ENCODE measurements around the gene FAR1. TPM values are rescaled to one million over a fixed set of nuclear protein-coding genes. Genes with fewer than 3 reads are reported as not detected.

FAR1 gene
- polyA plus RNA-seq, 1 of the 3 experiments (the other 2 are of a cell fraction), result 29.0 TPM

GRCh38 chr11:13769188-13769587 lies 100.7 kb downstream of the FAR1 start:
- Histone ChIP-seq H3K27me3 (ENCODE audit: insufficient read depth) (no peaks in the 10 kb centered on the region), H3K4me1 (ENCODE audit: control insufficient read depth in 1 of 2, insufficient read depth in 2 of 2, low read depth in 1 of 2, low read length in 1 of 2) (no peaks in the 10 kb centered on the region), H3K9me3 (no peaks in the 10 kb centered on the region), H2AFZ (ENCODE audit: low read depth) (no peak overlapping the region), H3K4me2 (no peak overlapping the region), H3K9me2 (no peaks in the 10 kb centered on the region), H3K36me3 (replicated peaks in 1 of 2; ENCODE audit: control insufficient read depth in 1 of 2, insufficient read depth in 2 of 2, low read length in 1 of 2) (no peaks in the 10 kb centered on the region), H3K27ac (ENCODE audit: low read depth in 2 of 2, low read length in 1 of 2) (no peak overlapping the region), H4K20me1 (ENCODE audit: insufficient read depth) (no peaks in the 10 kb centered on the region), H3F3A (replicated peaks; ENCODE audit: insufficient read depth) (no peaks in the 10 kb centered on the region), H3K79me2 (ENCODE audit: insufficient read depth) (no peaks in the 10 kb centered on the region), H3K9ac (no peak overlapping the region), H3K4me3 (ENCODE audit: low read depth in 2 of 2, low read length in 1 of 2) (no peak overlapping the region)
- CTCF ChIA-PET, result interaction anchor here (1.1 to 1.8 kb wide), 2 partner anchors 187 to 194 kb away, joined by 3 to 4 read pairs; partner anchors contain the start of gene SPON1
- WGBS (ENCODE audit: low lambda C conversion rate), result 12% methylated on average over 2 of the region's 2 CpGs
- TF ChIP-seq MXI1 (IDR thresholded peaks at IDR 0.05; ENCODE audit: low read depth, low read length), result no peak
- no peak for TF ChIP-seq EZH2phosphoT487 (IDR thresholded peaks at IDR 0.05; ENCODE audit: borderline replicate concordance, low read depth)
- TF ChIP-seq ELF1 (IDR thresholded peaks at IDR 0.05), result no peak
- TF ChIP-seq, protein P1, sequence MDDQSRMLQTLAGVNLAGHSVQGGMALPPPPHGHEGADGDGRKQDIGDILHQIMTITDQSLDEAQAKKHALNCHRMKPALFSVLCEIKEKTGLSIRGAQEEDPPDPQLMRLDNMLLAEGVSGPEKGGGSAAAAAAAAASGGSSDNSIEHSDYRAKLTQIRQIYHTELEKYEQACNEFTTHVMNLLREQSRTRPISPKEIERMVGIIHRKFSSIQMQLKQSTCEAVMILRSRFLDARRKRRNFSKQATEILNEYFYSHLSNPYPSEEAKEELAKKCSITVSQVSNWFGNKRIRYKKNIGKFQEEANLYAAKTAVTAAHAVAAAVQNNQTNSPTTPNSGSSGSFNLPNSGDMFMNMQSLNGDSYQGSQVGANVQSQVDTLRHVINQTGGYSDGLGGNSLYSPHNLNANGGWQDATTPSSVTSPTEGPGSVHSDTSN (IDR thresholded peaks at IDR 0.05), result no peak
- TF ChIP-seq, protein P2, sequence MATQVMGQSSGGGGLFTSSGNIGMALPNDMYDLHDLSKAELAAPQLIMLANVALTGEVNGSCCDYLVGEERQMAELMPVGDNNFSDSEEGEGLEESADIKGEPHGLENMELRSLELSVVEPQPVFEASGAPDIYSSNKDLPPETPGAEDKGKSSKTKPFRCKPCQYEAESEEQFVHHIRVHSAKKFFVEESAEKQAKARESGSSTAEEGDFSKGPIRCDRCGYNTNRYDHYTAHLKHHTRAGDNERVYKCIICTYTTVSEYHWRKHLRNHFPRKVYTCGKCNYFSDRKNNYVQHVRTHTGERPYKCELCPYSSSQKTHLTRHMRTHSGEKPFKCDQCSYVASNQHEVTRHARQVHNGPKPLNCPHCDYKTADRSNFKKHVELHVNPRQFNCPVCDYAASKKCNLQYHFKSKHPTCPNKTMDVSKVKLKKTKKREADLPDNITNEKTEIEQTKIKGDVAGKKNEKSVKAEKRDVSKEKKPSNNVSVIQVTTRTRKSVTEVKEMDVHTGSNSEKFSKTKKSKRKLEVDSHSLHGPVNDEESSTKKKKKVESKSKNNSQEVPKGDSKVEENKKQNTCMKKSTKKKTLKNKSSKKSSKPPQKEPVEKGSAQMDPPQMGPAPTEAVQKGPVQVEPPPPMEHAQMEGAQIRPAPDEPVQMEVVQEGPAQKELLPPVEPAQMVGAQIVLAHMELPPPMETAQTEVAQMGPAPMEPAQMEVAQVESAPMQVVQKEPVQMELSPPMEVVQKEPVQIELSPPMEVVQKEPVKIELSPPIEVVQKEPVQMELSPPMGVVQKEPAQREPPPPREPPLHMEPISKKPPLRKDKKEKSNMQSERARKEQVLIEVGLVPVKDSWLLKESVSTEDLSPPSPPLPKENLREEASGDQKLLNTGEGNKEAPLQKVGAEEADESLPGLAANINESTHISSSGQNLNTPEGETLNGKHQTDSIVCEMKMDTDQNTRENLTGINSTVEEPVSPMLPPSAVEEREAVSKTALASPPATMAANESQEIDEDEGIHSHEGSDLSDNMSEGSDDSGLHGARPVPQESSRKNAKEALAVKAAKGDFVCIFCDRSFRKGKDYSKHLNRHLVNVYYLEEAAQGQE (IDR thresholded peaks at IDR 0.05; ENCODE audit: low read depth, low read length), result no peak
- no peak for TF ChIP-seq NFIC (IDR thresholded peaks at IDR 0.05; ENCODE audit: borderline replicate concordance)
- no peak for TF ChIP-seq NRF1 (IDR thresholded peaks at IDR 0.05; ENCODE audit: low read depth, low read length)
- TF ChIP-seq POLR2AphosphoS5 (IDR thresholded peaks at IDR 0.05; ENCODE audit: low read depth, low read length), result no peak
- no peak for TF ChIP-seq MEF2A (IDR thresholded peaks at IDR 0.05; ENCODE audit: borderline replicate concordance, low read depth)
- no peak for TF ChIP-seq SMC3 (IDR thresholded peaks at IDR 0.05; ENCODE audit: low read depth, low read length)
- no peak for TF ChIP-seq YY1 (IDR thresholded peaks at IDR 0.05; ENCODE audit: low read depth)
- DNase-seq, result no peak
- POLR2A ChIA-PET, result no interaction called here

GRCh38 chr11:13771151-13771550 lies 102.7 kb downstream of the FAR1 start:
- no peak overlapping the region for H3K27ac ChIP-seq (ENCODE audit: low read depth in 2 of 2, low read length in 1 of 2)
- H3K9ac ChIP-seq, result no peak overlapping the region
- TF ChIP-seq, protein P3, sequence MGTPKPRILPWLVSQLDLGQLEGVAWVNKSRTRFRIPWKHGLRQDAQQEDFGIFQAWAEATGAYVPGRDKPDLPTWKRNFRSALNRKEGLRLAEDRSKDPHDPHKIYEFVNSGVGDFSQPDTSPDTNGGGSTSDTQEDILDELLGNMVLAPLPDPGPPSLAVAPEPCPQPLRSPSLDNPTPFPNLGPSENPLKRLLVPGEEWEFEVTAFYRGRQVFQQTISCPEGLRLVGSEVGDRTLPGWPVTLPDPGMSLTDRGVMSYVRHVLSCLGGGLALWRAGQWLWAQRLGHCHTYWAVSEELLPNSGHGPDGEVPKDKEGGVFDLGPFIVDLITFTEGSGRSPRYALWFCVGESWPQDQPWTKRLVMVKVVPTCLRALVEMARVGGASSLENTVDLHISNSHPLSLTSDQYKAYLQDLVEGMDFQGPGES (IDR thresholded peaks at IDR 0.05; ENCODE audit: low read depth, low read length), result no peak
- TF ChIP-seq SIN3A (IDR thresholded peaks at IDR 0.05; ENCODE audit: borderline replicate concordance, low read depth, low read length) (no peak), GABPA (IDR thresholded peaks at IDR 0.05; ENCODE audit: low read depth) (no peak), RFX5 (IDR thresholded peaks at IDR 0.05; ENCODE audit: low read length) (no peak), EP300 (IDR thresholded peaks at IDR 0.05; ENCODE audit: borderline replicate concordance in 1 of 2, low read depth in 1 of 2, low read length in 1 of 2) (no peak), MXI1 (IDR thresholded peaks at IDR 0.05; ENCODE audit: low read depth, low read length) (no peak), FOSL2 (IDR thresholded peaks at IDR 0.05; ENCODE audit: borderline replicate concordance, low read depth) (no peak), ELF1 (IDR thresholded peaks at IDR 0.05) (no peak), TCF12 (IDR thresholded peaks at IDR 0.05) (no peak), SMC3 (IDR thresholded peaks at IDR 0.05; ENCODE audit: low read depth, low read length) (no peak)
- TF ChIP-seq, protein P4, sequence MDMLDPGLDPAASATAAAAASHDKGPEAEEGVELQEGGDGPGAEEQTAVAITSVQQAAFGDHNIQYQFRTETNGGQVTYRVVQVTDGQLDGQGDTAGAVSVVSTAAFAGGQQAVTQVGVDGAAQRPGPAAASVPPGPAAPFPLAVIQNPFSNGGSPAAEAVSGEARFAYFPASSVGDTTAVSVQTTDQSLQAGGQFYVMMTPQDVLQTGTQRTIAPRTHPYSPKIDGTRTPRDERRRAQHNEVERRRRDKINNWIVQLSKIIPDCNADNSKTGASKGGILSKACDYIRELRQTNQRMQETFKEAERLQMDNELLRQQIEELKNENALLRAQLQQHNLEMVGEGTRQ (IDR thresholded peaks at IDR 0.05; ENCODE audit: borderline replicate concordance, low read depth, low read length), result no peak
- TF ChIP-seq, protein P5, sequence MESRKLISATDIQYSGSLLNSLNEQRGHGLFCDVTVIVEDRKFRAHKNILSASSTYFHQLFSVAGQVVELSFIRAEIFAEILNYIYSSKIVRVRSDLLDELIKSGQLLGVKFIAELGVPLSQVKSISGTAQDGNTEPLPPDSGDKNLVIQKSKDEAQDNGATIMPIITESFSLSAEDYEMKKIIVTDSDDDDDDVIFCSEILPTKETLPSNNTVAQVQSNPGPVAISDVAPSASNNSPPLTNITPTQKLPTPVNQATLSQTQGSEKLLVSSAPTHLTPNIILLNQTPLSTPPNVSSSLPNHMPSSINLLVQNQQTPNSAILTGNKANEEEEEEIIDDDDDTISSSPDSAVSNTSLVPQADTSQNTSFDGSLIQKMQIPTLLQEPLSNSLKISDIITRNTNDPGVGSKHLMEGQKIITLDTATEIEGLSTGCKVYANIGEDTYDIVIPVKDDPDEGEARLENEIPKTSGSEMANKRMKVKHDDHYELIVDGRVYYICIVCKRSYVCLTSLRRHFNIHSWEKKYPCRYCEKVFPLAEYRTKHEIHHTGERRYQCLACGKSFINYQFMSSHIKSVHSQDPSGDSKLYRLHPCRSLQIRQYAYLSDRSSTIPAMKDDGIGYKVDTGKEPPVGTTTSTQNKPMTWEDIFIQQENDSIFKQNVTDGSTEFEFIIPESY (IDR thresholded peaks at IDR 0.05; ENCODE audit: borderline replicate concordance, low read depth), result no peak
- ChIA-PET POLR2A (no interaction called here), CTCF (interaction anchor here (1.0 to 3.8 kb wide), 9 partner anchors 8 to 635 kb away, joined by 3 to 33 read pairs (median 9); no protein-coding TSS in a partner anchor)
- H3K27me3 ChIP-seq (ENCODE audit: insufficient read depth), result no peaks in the 10 kb centered on the region
- no peak for DNase-seq
- H3K4me2 ChIP-seq, result no peak overlapping the region
- no peaks in the 10 kb centered on the region for H3F3A ChIP-seq (replicated peaks; ENCODE audit: insufficient read depth)
- H3K9me3 ChIP-seq, result no peaks in the 10 kb centered on the region
- no peaks in the 10 kb centered on the region for H3K79me2 ChIP-seq (ENCODE audit: insufficient read depth)
- no peaks in the 10 kb centered on the region for H3K36me3 ChIP-seq (replicated peaks in 1 of 2; ENCODE audit: control insufficient read depth in 1 of 2, insufficient read depth in 2 of 2, low read length in 1 of 2)
- H3K9me2 ChIP-seq, result no peaks in the 10 kb centered on the region
- no peaks in the 10 kb centered on the region for H3K4me1 ChIP-seq (ENCODE audit: control insufficient read depth in 1 of 2, insufficient read depth in 2 of 2, low read depth in 1 of 2, low read length in 1 of 2)
- no peaks in the 10 kb centered on the region for H4K20me1 ChIP-seq (ENCODE audit: insufficient read depth)
- H2AFZ ChIP-seq (ENCODE audit: low read depth), result no peak overlapping the region
- H3K4me3 ChIP-seq (ENCODE audit: low read depth in 2 of 2, low read length in 1 of 2), result no peak overlapping the region
- WGBS (ENCODE audit: low lambda C conversion rate), result 35% methylated on average over 3 of the region's 3 CpGs

Measured in SK-N-SH (cell line).